HPDE6-E6E7 (cell line): Measurements from ENCODE around the gene IZUMO4.

ENCODE experiments used
- DNase-seq: peaks from one replicate; pipeline ENCODE4 v3.0.0; 2011; ENCODE audit warnings: missing footprints; ENCODE audit errors: extremely low spot score

Gene IZUMO4

GRCh38 chr19:2096480-2097202 is at the start of gene IZUMO4:
IZUMO4 (plus strand) TSS chr19:2096915; CDS start chr19:2096946, 31 bp downstream.
- peak; percentile 94 for DNase-seq

GRCh38 chr19:2047076-2047448 is 49.7 kb upstream of the IZUMO4 start:
- no peak for DNase-seq

GRCh38 chr19:2047449-2048103 is 49.1 kb upstream of the IZUMO4 start:
- DNase-seq, result no peak

- DNase-seq, result no peak
These were observed 48.4 kb upstream of the IZUMO4 start for GRCh38 chr19:2048104-2048958.

GRCh38 chr19:2048959-2049740 is 47.6 kb upstream of the IZUMO4 start:
- DNase-seq, result no peak

- DNase-seq, result no peak
These were observed 46.9 kb upstream of the IZUMO4 start for GRCh38 chr19:2049741-2050348.

- no peak for DNase-seq
These were observed 46.2 kb upstream of the IZUMO4 start for GRCh38 chr19:2050349-2050990.

GRCh38 chr19:2050991-2051772 is 45.5 kb upstream of the IZUMO4 start, which contains the start of gene MKNK2:
MKNK2 (minus strand) TSS chr19:2051244; CDS start chr19:2050851, 393 bp downstream.
- DNase-seq, result peak; percentile 69

GRCh38 chr19:2051773-2052704 is 44.7 kb upstream of the IZUMO4 start:
- no peak for DNase-seq

- DNase-seq, result no peak
These were observed 42.9 kb upstream of the IZUMO4 start for GRCh38 chr19:2053601-2054389.

GRCh38 chr19:2054763-2055162 is 42.0 kb upstream of the IZUMO4 start:
- no peak for DNase-seq

GRCh38 chr19:2055931-2056836 is 40.5 kb upstream of the IZUMO4 start:
- DNase-seq, result no peak

GRCh38 chr19:2056837-2057192 is 39.9 kb upstream of the IZUMO4 start:
- no peak for DNase-seq

- DNase-seq, result no peak
These were observed 38.9 kb upstream of the IZUMO4 start for GRCh38 chr19:2057484-2058469.

- DNase-seq, result no peak
These were observed 37.9 kb upstream of the IZUMO4 start for GRCh38 chr19:2058570-2059421.
